WTC11 (cell line): ENCODE measurements around the gene STXBP3. TPM values are rescaled to one million over a fixed set of nuclear protein-coding genes. Genes with fewer than 3 reads are reported as not detected.

Experiments used
- ATAC-seq: fragments of 200-7000 bp; cut with Tn5 transposase; 2 replicates; pipeline ENCODE4 v1.10.0; 2021; ENCODE audit warnings: mild to moderate bottlenecking, moderate library complexity
- CTCF ChIA-PET: fragments of 300-600 bp; sonication (Branson Sonifier 250); formaldehyde crosslinking; loops from one replicate; lab custom pipeline; 2021; ENCODE audit warnings: antibody characterized with exemption; lab: Charles Lee
- POLR2A ChIA-PET: fragments of 350-600 bp; sonication (Branson Sonifier 250); formaldehyde crosslinking; loops from one replicate; lab custom pipeline; 2021; ENCODE audit warnings: antibody characterized with exemption; lab: Charles Lee
- DNase-seq: peaks from one replicate; pipeline ENCODE4 v3.0.0; 2021; ENCODE audit warnings: low spot score
- H3K27ac Mint-ChIP-seq: 2 replicates; pipeline ENCODE4 v1.8.0; 2021; ENCODE audit warnings: mixed read lengths
- H3K27me3 Mint-ChIP-seq: 2 replicates; pipeline ENCODE4 v1.8.0; 2021; ENCODE audit warnings: low read depth, mild to moderate bottlenecking, moderate library complexity, mixed read lengths
- H3K36me3 Mint-ChIP-seq: 2 replicates; pipeline ENCODE4 v1.8.0; 2021; ENCODE audit warnings: mixed read lengths
- H3K4me1 Mint-ChIP-seq: 2 replicates; pipeline ENCODE4 v1.8.0; 2022; ENCODE audit warnings: mixed read lengths
- H3K4me3 Mint-ChIP-seq: 2 replicates; pipeline ENCODE4 v1.8.0; 2021; ENCODE audit warnings: mild to moderate bottlenecking, moderate library complexity, mixed read lengths
- H3K9me3 Mint-ChIP-seq: 2 replicates; pipeline ENCODE4 v1.8.0; 2021; ENCODE audit warnings: mixed read lengths
- AR ChIP-seq: fragments of 250-450 bp; sonication (Bioruptor Pico); IDR thresholded peaks from 2 replicates; pipeline ENCODE4 v1.9.0; 2021; ENCODE audit warnings: mild to moderate bottlenecking
- ARID4B ChIP-seq: sonication (generic); formaldehyde crosslinking; IDR thresholded peaks from 2 replicates; pipeline ENCODE4 v1.8.0; 2023; ENCODE audit warnings: missing genetic modification reagents, mild to moderate bottlenecking, borderline replicate concordance
- ATF6 ChIP-seq: sonication (generic); formaldehyde crosslinking; IDR thresholded peaks from 2 replicates; pipeline ENCODE4 v1.8.1; 2023; ENCODE audit warnings: mild to moderate bottlenecking, missing genetic modification reagents
- CREM ChIP-seq: sonication (generic); formaldehyde crosslinking; IDR thresholded peaks from 2 replicates; pipeline ENCODE4 v1.8.1; 2022; ENCODE audit warnings: mild to moderate bottlenecking, missing genetic modification reagents, moderate library complexity
- E2F1 ChIP-seq: sonication (generic); formaldehyde crosslinking; IDR thresholded peaks from 2 replicates; pipeline ENCODE4 v1.8.0; 2022; ENCODE audit warnings: mild to moderate bottlenecking, missing genetic modification reagents
- FOXP1 ChIP-seq: sonication (generic); formaldehyde crosslinking; IDR thresholded peaks from 2 replicates; pipeline ENCODE4 v1.8.0; 2022; ENCODE audit warnings: missing genetic modification reagents, mild to moderate bottlenecking, moderate library complexity, borderline replicate concordance
- GRHL2 ChIP-seq: fragments of 250-450 bp; sonication (Bioruptor Pico); IDR thresholded peaks from 2 replicates; pipeline ENCODE4 v1.8.0; 2022; ENCODE audit warnings: mild to moderate bottlenecking, moderate library complexity; ENCODE audit not compliant: insufficient replicate concordance, severe bottlenecking
- JAZF1 ChIP-seq: fragments of 250-450 bp; sonication (Bioruptor Pico); IDR thresholded peaks from 2 replicates; pipeline ENCODE4 v1.9.0; 2021; ENCODE audit warnings: moderate library complexity, mild to moderate bottlenecking, inconsistent platforms
- KAT7 ChIP-seq: sonication (generic); formaldehyde crosslinking; IDR thresholded peaks from 2 replicates; pipeline ENCODE4 v1.8.1; 2023; ENCODE audit warnings: missing genetic modification reagents, mild to moderate bottlenecking, borderline replicate concordance
- MAX ChIP-seq: sonication (generic); formaldehyde crosslinking; IDR thresholded peaks from 2 replicates; pipeline ENCODE4 v1.8.0; 2022; ENCODE audit warnings: mild to moderate bottlenecking, missing genetic modification reagents
- MYBL2 ChIP-seq: sonication (generic); formaldehyde crosslinking; IDR thresholded peaks from 2 replicates; pipeline ENCODE4 v1.8.1; 2023; ENCODE audit warnings: mild to moderate bottlenecking, moderate library complexity, missing genetic modification reagents
- NFYB ChIP-seq: sonication (generic); formaldehyde crosslinking; conservative IDR thresholded peaks from 2 replicates; pipeline ENCODE4 v1.8.0; 2022; ENCODE audit warnings: low read depth, missing genetic modification reagents
- SP1 ChIP-seq: sonication (generic); formaldehyde crosslinking; conservative IDR thresholded peaks from 2 replicates; pipeline ENCODE4 v1.8.1; 2022; ENCODE audit warnings: missing genetic modification reagents
- TCF7 ChIP-seq: sonication (generic); formaldehyde crosslinking; IDR thresholded peaks from 2 replicates; pipeline ENCODE4 v1.8.0; 2022; ENCODE audit warnings: mild to moderate bottlenecking, low read depth, missing genetic modification reagents, moderate library complexity
- ZNF138 ChIP-seq: sonication (generic); formaldehyde crosslinking; conservative IDR thresholded peaks from 2 replicates; pipeline ENCODE4 v1.8.1; 2022; ENCODE audit warnings: mild to moderate bottlenecking, moderate library complexity, missing genetic modification reagents
- ZNF219 ChIP-seq: sonication (generic); formaldehyde crosslinking; IDR thresholded peaks from 2 replicates; pipeline ENCODE4 v1.8.0; 2023; ENCODE audit warnings: missing genetic modification reagents, mild to moderate bottlenecking, borderline replicate concordance
- ZNF232 ChIP-seq: sonication (generic); formaldehyde crosslinking; IDR thresholded peaks from 2 replicates; pipeline ENCODE4 v1.8.0; 2022; ENCODE audit warnings: mild to moderate bottlenecking, missing genetic modification reagents
- ZNF512 ChIP-seq: sonication (generic); formaldehyde crosslinking; IDR thresholded peaks from 2 replicates; pipeline ENCODE4 v1.8.1; 2022; ENCODE audit warnings: missing genetic modification reagents, borderline replicate concordance
- ZSCAN18 ChIP-seq: fragments of 250-450 bp; sonication (Bioruptor Pico); IDR thresholded peaks from 2 replicates; pipeline ENCODE4 v2.1.2; 2022; ENCODE audit warnings: mild to moderate bottlenecking, moderate library complexity
- total RNA-seq: library from RNA; stranded (reverse); gene quantifications from 3 replicates; pipeline ENCODE4 v1.2.3, GENCODE V29; 2021

The STXBP3 gene
- total RNA-seq, 1 experiment from 2014 or later, result 26.1 TPM

- no peak for ATAC-seq
- no peaks in the 10 kb centered on the region for H3K4me1 Mint-ChIP-seq
- peaks cover 10% of the 10 kb centered on the region for H3K36me3 Mint-ChIP-seq
- CTCF ChIA-PET, result no interaction called here
- POLR2A ChIA-PET, result no interaction called here
- no peak overlapping the region for H3K27ac Mint-ChIP-seq
- no peak overlapping the region for H3K4me3 Mint-ChIP-seq
- TF ChIP-seq ZNF138 (CRISPR knock-in tag), result no peak
- no peak for TF ChIP-seq KAT7
- H3K27me3 Mint-ChIP-seq, result no peaks in the 10 kb centered on the region
- H3K9me3 Mint-ChIP-seq, result no peaks in the 10 kb centered on the region
- no peak for DNase-seq
Observed at GRCh38 chr1:108803548-108803947, 57.1 kb downstream of the STXBP3 start.

GRCh38 chr1:108808438-108808837 is 62.0 kb downstream of the STXBP3 start:
- Mint-ChIP-seq H3K4me3 (no peak overlapping the region), H3K27ac (no peak overlapping the region), H3K9me3 (no peaks in the 10 kb centered on the region), H3K4me1 (peaks cover 2% of the 10 kb centered on the region; the same call in 1 of the 2 replicates)
- POLR2A ChIA-PET, result no interaction called here
- ATAC-seq (no peak), DNase-seq (no peak)
- no peak for TF ChIP-seq ZNF219 (CRISPR knock-in tag)
- no peak for TF ChIP-seq AR
- TF ChIP-seq FOXP1 (CRISPR knock-in tag), result no peak
- TF ChIP-seq NFYB (CRISPR knock-in tag), result no peak
- no peak for TF ChIP-seq E2F1 (CRISPR knock-in tag)
- no peak for TF ChIP-seq JAZF1 (CRISPR knock-in tag)
- no peak for TF ChIP-seq TCF7 (CRISPR knock-in tag)
- TF ChIP-seq CREM (CRISPR knock-in tag), result no peak
- no peak for TF ChIP-seq GRHL2 (CRISPR knock-in tag)
- TF ChIP-seq MYBL2 (CRISPR knock-in tag), result no peak
- no peak for TF ChIP-seq SP1 (CRISPR knock-in tag)
- TF ChIP-seq, all 79 proteins: peak for 0
- CTCF ChIA-PET, result no interaction called here
- peaks cover 7% of the 10 kb centered on the region for H3K36me3 Mint-ChIP-seq
- no peaks in the 10 kb centered on the region for H3K27me3 Mint-ChIP-seq

- H3K36me3 Mint-ChIP-seq, result peaks cover 5% of the 10 kb centered on the region
- H3K4me1 Mint-ChIP-seq, result peaks cover 28% of the 10 kb centered on the region
- ChIA-PET CTCF (no interaction called here), POLR2A (no interaction called here)
- no peak for ATAC-seq
- no peaks in the 10 kb centered on the region for H3K9me3 Mint-ChIP-seq
- no peaks in the 10 kb centered on the region for H3K27me3 Mint-ChIP-seq
- DNase-seq, result no peak
- H3K27ac Mint-ChIP-seq, result no peak overlapping the region
- no peak overlapping the region for H3K4me3 Mint-ChIP-seq
- TF ChIP-seq ZNF512 (CRISPR knock-in tag) (no peak), ZSCAN18 (no peak), ATF6 (CRISPR knock-in tag) (no peak), ARID4B (no peak), ZNF232 (CRISPR knock-in tag) (no peak), MAX (CRISPR knock-in tag) (no peak)
Observed at GRCh38 chr1:108811611-108812010, 65.1 kb downstream of the STXBP3 start.
